CD8-positive, alpha-beta memory T cell (primary cell): ENCODE measurements around the gene CRIP1. TPM values are rescaled to one million over a fixed set of nuclear protein-coding genes. Genes with fewer than 3 reads are reported as not detected.

Source experiments
- CTCF ChIA-PET: fragments of 350-600 bp; sonication (Branson Sonifier 250); formaldehyde crosslinking; loops from one replicate; lab custom pipeline; 2021; ENCODE audit warnings: antibody characterized with exemption; lab: Charles Lee
- POLR2A ChIA-PET: fragments of 350-600 bp; sonication (Branson Sonifier 250); formaldehyde crosslinking; loops from one replicate; lab custom pipeline; 2021; ENCODE audit warnings: antibody characterized with exemption; lab: Charles Lee
- DNase-seq, 5 donors: peaks; one replicate each; pipeline versions ENCODE4 v3.0.0 to v3.0.0-alpha.2; 2020 to 2022; ENCODE audit warnings: mixed read lengths in 1 of 5
- H3K27ac ChIP-seq: one replicate; pipeline ENCODE4 v1.7.0; 2013; ENCODE audit warnings: low read depth, mild to moderate bottlenecking, low read length, moderate library complexity
- H3K27me3 ChIP-seq: 2 replicates; pipeline ENCODE4 v1.7.0; 2013; ENCODE audit warnings: low read length, mild to moderate bottlenecking; ENCODE audit not compliant: insufficient read depth, poor library complexity, severe bottlenecking
- H3K36me3 ChIP-seq: 2 replicates; pipeline ENCODE4 v1.7.0; 2013; ENCODE audit warnings: mild to moderate bottlenecking, low read length, moderate library complexity; ENCODE audit not compliant: insufficient read depth
- H3K4me1 ChIP-seq: 2 replicates; pipeline ENCODE4 v1.7.0; 2013; ENCODE audit warnings: mild to moderate bottlenecking, low read length, moderate library complexity; ENCODE audit not compliant: insufficient read depth
- H3K4me3 ChIP-seq: 2 replicates; pipeline ENCODE4 v1.7.0; 2013; ENCODE audit warnings: mild to moderate bottlenecking, low read length
- H3K9me3 ChIP-seq: 2 replicates; pipeline ENCODE4 v1.7.0; 2013; ENCODE audit warnings: mild to moderate bottlenecking, low read length
- H3K27ac Mint-ChIP-seq, 8 donors: one replicate each; pipeline ENCODE4 v1.8.0; 2020 to 2021; ENCODE audit warnings: mixed read lengths in 8 of 8, mild to moderate bottlenecking in 6 of 8, inconsistent platforms in 3 of 8, moderate library complexity in 3 of 8
- H3K27me3 Mint-ChIP-seq, 2 donors: one replicate each; pipeline ENCODE4 v1.8.0; 2020 to 2021; ENCODE audit warnings: mixed read lengths in 2 of 2, mild to moderate bottlenecking in 1 of 2, moderate library complexity in 1 of 2
- H3K36me3 Mint-ChIP-seq, 3 donors: one replicate each; pipeline ENCODE4 v1.8.0; 2020 to 2021; ENCODE audit warnings: mixed read lengths in 3 of 3, inconsistent platforms in 1 of 3, mild to moderate bottlenecking in 1 of 3
- H3K4me1 Mint-ChIP-seq, 3 donors: one replicate each; pipeline ENCODE4 v1.8.0; 2020 to 2021; ENCODE audit warnings: mixed read lengths in 3 of 3, inconsistent platforms in 1 of 3, mild to moderate bottlenecking in 1 of 3
- H3K4me3 Mint-ChIP-seq, 7 donors: one replicate each; pipeline ENCODE4 v1.8.0; 2020 to 2021; ENCODE audit warnings: mixed read lengths in 7 of 7, mild to moderate bottlenecking in 6 of 7, moderate library complexity in 4 of 7, inconsistent platforms in 2 of 7
- H3K9me3 Mint-ChIP-seq, 5 donors: one replicate each; pipeline ENCODE4 v1.8.0; 2020 to 2022; ENCODE audit warnings: mixed read lengths in 5 of 5, mild to moderate bottlenecking in 3 of 5, moderate library complexity in 2 of 5, inconsistent platforms in 1 of 5
- polyA plus RNA-seq: library from polyadenylated mRNA; unstranded; fragments of 300-500 nt; fragmentation: Illumina TruSeq; gene quantifications from one replicate; pipeline ENCODE4 v1.2.3, GENCODE V29; 2021
- total RNA-seq, 2 experiments: library from RNA; stranded (reverse); gene quantifications; one replicate each; pipeline ENCODE4 v1.2.3, GENCODE V29; 2021

The CRIP1 gene
- total and polyA plus RNA-seq, 3 experiments from 2014 or later = 463 to 1,031 (median 468) TPM

DNA sequence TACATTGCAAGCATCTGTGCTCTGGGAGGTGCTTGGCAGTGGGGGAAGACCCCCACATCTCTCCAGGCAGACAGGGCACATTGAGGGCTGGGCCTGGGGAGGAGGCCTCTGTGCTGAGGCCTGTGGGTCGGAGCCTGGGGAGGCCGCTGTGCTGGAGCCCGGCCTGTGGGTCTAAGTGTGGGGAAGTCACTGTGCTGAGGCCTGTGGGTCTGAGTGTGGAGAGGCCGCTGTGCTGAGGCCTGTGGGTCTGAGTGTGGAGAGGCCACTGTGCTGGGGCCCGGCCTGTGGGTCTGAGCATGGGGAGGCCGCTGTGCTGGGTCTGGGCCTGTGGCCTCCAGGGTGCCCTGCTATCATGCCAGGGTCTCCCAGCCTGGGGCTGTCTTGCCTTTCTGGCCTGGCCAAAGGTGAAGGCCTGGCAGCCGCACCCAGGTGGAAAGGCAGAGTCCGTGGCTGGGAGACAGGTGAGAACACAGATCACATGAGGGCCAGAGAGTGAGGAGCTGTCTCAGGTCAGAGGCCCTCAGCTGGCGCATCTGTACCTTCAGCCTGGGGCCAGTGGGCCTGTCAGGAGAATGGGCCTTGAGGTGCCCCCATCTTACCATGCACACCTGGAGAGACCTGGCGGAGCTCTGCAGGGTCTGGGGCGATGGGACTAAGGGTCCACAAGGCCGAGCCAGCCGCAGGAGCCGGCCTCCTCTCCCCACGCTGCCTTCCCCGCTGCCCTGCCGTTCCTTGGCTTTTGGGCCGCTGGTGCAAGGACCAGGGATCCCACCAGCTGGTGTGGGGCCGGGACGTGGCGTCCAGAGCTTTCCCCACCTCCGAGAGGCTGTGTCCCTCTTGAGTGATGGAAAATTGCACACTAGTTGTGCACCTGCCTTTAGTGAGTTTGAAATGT, 30.7 kb upstream of the CRIP1 start:
- peak overlapping the region in 1 of 8 donors; percentile 68 for H3K27ac Mint-ChIP-seq
- H3K4me3 Mint-ChIP-seq = peak overlapping the region in 1 of 7 donors; percentile 2
- H3K4me1 Mint-ChIP-seq = no peaks in the 10 kb centered on the region
- H3K36me3 ChIP-seq = no peaks in the 10 kb centered on the region
- no peaks in the 10 kb centered on the region for H3K27me3 Mint-ChIP-seq
- no peaks in the 10 kb centered on the region for H3K27me3 ChIP-seq
- peaks cover 0 to 42% (median 7%) of the 10 kb centered on the region in 3 donors for H3K36me3 Mint-ChIP-seq
- CTCF ChIA-PET = interaction anchor here (1.7 kb wide), 1 partner anchor 34 kb away, joined by 5 read pairs; no protein-coding TSS in a partner anchor
- DNase-seq = no peak
- no peak overlapping the region for H3K4me3 ChIP-seq
- POLR2A ChIA-PET = no interaction called here
- no peaks in the 10 kb centered on the region for H3K9me3 ChIP-seq
- H3K27ac ChIP-seq = no peak overlapping the region
- H3K9me3 Mint-ChIP-seq = no peaks in the 10 kb centered on the region
- no peaks in the 10 kb centered on the region for H3K4me1 ChIP-seq

DNA sequence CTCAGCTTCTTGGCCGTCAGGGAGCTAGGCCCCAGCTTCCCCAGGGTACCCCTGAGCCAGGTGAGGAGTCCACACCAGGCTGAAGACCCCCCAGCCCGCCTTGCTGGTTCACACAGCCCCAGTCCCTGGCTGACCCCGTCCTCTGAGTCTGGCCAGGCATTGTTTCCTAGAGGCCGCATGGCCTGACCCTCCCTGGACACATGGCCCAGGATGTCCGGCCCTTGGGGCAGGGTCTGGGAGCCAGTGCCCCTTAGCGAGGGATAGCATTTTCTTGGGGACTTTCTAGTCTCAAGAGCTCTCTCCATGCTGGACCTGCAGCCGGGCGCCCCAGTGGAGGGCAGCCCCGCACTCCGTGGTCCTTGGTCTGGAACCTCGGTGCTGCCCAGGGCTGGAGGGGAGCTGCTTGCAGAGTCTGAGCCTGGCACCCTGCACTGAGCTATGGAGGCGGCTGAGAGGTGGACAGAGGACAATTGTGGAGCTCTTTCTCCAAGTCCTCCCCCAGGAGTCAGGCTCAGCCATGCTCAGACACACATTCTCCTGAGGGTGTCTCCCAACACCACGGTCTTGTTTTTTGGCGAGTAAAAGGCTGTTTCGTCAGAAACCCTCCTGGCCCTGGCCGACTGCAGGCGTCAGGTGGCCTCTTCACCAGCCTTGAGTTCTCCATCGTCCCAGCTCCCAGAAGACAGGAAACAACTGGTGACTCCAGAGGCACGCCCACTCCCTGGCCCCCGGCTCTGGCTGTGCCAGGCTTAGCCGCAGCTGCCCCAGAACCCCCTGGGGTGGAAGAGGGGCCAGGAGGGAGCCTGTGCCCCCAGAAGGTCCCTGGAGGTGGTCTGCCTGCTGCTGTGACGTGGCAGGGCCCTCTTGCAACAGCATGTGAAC, 29.7 kb upstream of the CRIP1 start:
- H3K9me3 Mint-ChIP-seq = no peaks in the 10 kb centered on the region
- H3K4me3 Mint-ChIP-seq = no peak overlapping the region
- POLR2A ChIA-PET = no interaction called here
- no peaks in the 10 kb centered on the region for H3K27me3 Mint-ChIP-seq
- H3K36me3 Mint-ChIP-seq = peaks cover 0 to 43% (median 7%) of the 10 kb centered on the region in 3 donors
- no peak overlapping the region for H3K27ac Mint-ChIP-seq
- Histone ChIP-seq H3K4me1 (no peaks in the 10 kb centered on the region), H3K27ac (no peak overlapping the region), H3K9me3 (no peaks in the 10 kb centered on the region), H3K27me3 (no peaks in the 10 kb centered on the region), H3K4me3 (no peak overlapping the region), H3K36me3 (no peaks in the 10 kb centered on the region)
- CTCF ChIA-PET = interaction anchor here (1.0 to 1.2 kb wide), 3 partner anchors 9 to 32 kb away, joined by 3 to 4 read pairs (median 3); no protein-coding TSS in a partner anchor
- H3K4me1 Mint-ChIP-seq = no peaks in the 10 kb centered on the region
- DNase-seq = no peak

GRCh38 chr14:105458010-105458409, 28.7 kb upstream of the CRIP1 start:
- H3K4me1 Mint-ChIP-seq = no peaks in the 10 kb centered on the region
- peaks cover 0 to 41% (median 3%) of the 10 kb centered on the region in 3 donors for H3K36me3 Mint-ChIP-seq
- Histone ChIP-seq H3K4me3 (no peak overlapping the region), H3K9me3 (no peaks in the 10 kb centered on the region), H3K27ac (no peak overlapping the region), H3K4me1 (no peaks in the 10 kb centered on the region), H3K36me3 (no peaks in the 10 kb centered on the region), H3K27me3 (no peaks in the 10 kb centered on the region)
- POLR2A ChIA-PET = no interaction called here
- DNase-seq = no peak
- H3K4me3 Mint-ChIP-seq = no peak overlapping the region
- H3K27me3 Mint-ChIP-seq = no peaks in the 10 kb centered on the region
- no peak overlapping the region for H3K27ac Mint-ChIP-seq
- no peaks in the 10 kb centered on the region for H3K9me3 Mint-ChIP-seq
- CTCF ChIA-PET = interaction anchor here (1.0 to 1.2 kb wide), 2 partner anchors 10 to 31 kb away, joined by 3 read pairs; no protein-coding TSS in a partner anchor

GRCh38 chr14:105458571-105458970, 28.1 kb upstream of the CRIP1 start:
- Histone ChIP-seq H3K27me3 (no peaks in the 10 kb centered on the region), H3K4me1 (no peaks in the 10 kb centered on the region), H3K4me3 (no peak overlapping the region), H3K27ac (no peak overlapping the region), H3K36me3 (no peaks in the 10 kb centered on the region), H3K9me3 (no peaks in the 10 kb centered on the region)
- Mint-ChIP-seq H3K4me3 (no peak overlapping the region), H3K27ac (no peak overlapping the region), H3K36me3 (peaks cover 0 to 41% (median 3%) of the 10 kb centered on the region in 3 donors), H3K4me1 (no peaks in the 10 kb centered on the region), H3K27me3 (no peaks in the 10 kb centered on the region), H3K9me3 (no peaks in the 10 kb centered on the region)
- no peak for DNase-seq
- POLR2A ChIA-PET = no interaction called here
- CTCF ChIA-PET = no interaction called here

DNA sequence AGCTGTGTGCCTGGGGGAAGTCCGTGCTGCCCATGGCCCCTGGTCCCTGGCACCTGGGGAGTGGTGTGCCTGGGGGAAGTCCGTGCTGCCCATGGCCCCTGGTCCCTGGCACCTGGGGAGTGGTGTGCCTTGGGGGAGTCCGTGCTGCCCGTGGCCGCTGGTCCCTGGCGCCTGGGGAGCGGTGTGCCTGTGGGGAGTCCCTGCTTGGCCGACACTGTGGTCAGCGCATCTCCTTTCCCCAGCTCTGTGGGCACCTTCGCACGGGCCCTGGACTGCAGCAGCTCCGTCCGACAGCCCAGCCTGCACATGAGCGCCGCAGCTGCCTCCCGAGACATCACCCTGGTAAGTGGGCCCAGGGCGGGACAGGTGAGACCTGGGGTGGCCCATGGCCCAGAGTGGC, 26.6 kb upstream of the CRIP1 start:
- DNase-seq = no peak
- Mint-ChIP-seq H3K9me3 (no peaks in the 10 kb centered on the region), H3K27ac (no peak overlapping the region), H3K27me3 (no peaks in the 10 kb centered on the region), H3K36me3 (peaks cover 0 to 45% (median 3%) of the 10 kb centered on the region in 3 donors), H3K4me1 (no peaks in the 10 kb centered on the region), H3K4me3 (no peak overlapping the region)
- H3K36me3 ChIP-seq = no peaks in the 10 kb centered on the region
- H3K27me3 ChIP-seq = no peaks in the 10 kb centered on the region
- CTCF ChIA-PET = no interaction called here
- no peaks in the 10 kb centered on the region for H3K9me3 ChIP-seq
- H3K4me1 ChIP-seq = no peaks in the 10 kb centered on the region
- H3K27ac ChIP-seq = no peak overlapping the region
- no peak overlapping the region for H3K4me3 ChIP-seq
- POLR2A ChIA-PET = no interaction called here

DNA sequence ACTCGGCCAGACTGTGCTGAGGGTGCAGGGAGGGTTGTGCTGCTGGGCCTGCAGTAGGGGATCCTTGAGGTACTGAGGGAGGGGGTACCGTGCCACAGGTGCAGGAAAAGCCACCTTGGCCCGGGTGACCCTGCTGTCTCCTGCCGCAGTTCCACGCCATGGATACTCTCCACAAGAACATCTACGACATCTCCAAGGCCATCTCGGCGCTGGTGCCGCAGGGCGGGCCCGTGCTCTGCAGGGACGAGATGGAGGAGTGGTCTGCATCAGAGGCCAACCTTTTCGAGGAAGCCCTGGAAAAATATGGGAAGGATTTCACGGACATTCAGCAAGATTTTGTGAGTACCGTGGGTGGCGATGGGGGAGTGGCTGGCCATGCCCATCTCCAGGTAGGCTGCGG, 26.1 kb upstream of the CRIP1 start:
- peak overlapping the region in 1 of 8 donors; percentile 61 for H3K27ac Mint-ChIP-seq
- no peaks in the 10 kb centered on the region for H3K9me3 ChIP-seq
- ChIA-PET CTCF (no interaction called here), POLR2A (no interaction called here)
- no peak overlapping the region for H3K4me3 Mint-ChIP-seq
- no peak overlapping the region for H3K27ac ChIP-seq
- no peaks in the 10 kb centered on the region for H3K27me3 ChIP-seq
- H3K27me3 Mint-ChIP-seq = no peaks in the 10 kb centered on the region
- H3K4me3 ChIP-seq = no peak overlapping the region
- H3K36me3 ChIP-seq = no peaks in the 10 kb centered on the region
- no peaks in the 10 kb centered on the region for H3K4me1 Mint-ChIP-seq
- peaks cover 0 to 40% (median 0%) of the 10 kb centered on the region in 3 donors for H3K36me3 Mint-ChIP-seq
- no peaks in the 10 kb centered on the region for H3K9me3 Mint-ChIP-seq
- H3K4me1 ChIP-seq = no peaks in the 10 kb centered on the region
- no peak for DNase-seq

DNA sequence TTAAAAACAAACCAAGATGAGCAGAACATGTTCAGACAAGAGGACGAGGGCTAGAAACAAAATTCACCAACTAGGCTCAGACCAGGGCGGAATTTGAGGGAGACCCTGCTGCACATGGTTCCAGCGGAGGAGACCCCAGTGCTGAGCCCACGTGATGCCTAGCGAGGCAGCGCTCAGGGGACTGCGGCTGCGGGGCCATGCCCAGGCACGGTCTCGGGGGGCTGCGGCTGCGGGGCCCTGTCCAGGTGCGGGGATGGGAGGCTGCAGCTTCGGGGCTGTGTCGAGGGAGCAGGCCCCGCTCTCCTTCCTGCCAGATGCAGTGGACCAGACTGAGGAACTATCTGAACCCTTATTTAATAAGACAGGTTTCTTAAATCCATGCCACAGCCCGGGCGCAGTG, 24.8 kb upstream of the CRIP1 start:
- no peak overlapping the region for H3K27ac ChIP-seq
- H3K27me3 ChIP-seq = no peaks in the 10 kb centered on the region
- ChIA-PET CTCF (no interaction called here), POLR2A (no interaction called here)
- Mint-ChIP-seq H3K36me3 (peaks cover 0 to 33% (median 0%) of the 10 kb centered on the region in 3 donors), H3K27ac (no peak overlapping the region), H3K27me3 (no peaks in the 10 kb centered on the region), H3K4me3 (no peak overlapping the region), H3K9me3 (no peaks in the 10 kb centered on the region), H3K4me1 (no peaks in the 10 kb centered on the region)
- no peak for DNase-seq
- H3K9me3 ChIP-seq = no peaks in the 10 kb centered on the region
- H3K36me3 ChIP-seq = no peaks in the 10 kb centered on the region
- H3K4me1 ChIP-seq = no peaks in the 10 kb centered on the region
- H3K4me3 ChIP-seq = no peak overlapping the region
